Measurements from ENCODE around the gene FOXP1. TPM values are rescaled to one million over a fixed set of nuclear protein-coding genes. Genes with fewer than 3 reads are reported as not detected.

FOXP1 gene
- total RNA-seq, 1 experiment from 2014 or later, result 75.3 TPM

DNA sequence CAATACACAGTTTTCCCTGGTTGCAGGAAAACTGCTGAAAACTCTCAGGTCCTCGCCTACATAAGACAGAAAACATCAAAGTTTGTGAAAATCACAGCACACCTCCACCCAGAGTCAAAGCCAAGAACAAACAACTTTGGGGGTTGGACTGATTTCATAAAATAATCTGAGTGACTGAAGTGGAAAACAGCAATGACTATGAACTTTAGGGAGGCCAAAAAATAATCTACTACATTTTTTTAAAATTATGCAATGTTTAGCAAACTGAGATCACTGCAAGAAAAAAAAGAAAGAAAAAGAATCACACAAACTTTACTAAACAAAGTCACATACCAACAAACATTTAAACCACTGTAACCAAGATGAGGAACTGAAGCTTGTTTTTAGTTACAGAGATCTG is 15.9 kb upstream of the FOXP1 start:
- TF ChIP-seq, protein P1, sequence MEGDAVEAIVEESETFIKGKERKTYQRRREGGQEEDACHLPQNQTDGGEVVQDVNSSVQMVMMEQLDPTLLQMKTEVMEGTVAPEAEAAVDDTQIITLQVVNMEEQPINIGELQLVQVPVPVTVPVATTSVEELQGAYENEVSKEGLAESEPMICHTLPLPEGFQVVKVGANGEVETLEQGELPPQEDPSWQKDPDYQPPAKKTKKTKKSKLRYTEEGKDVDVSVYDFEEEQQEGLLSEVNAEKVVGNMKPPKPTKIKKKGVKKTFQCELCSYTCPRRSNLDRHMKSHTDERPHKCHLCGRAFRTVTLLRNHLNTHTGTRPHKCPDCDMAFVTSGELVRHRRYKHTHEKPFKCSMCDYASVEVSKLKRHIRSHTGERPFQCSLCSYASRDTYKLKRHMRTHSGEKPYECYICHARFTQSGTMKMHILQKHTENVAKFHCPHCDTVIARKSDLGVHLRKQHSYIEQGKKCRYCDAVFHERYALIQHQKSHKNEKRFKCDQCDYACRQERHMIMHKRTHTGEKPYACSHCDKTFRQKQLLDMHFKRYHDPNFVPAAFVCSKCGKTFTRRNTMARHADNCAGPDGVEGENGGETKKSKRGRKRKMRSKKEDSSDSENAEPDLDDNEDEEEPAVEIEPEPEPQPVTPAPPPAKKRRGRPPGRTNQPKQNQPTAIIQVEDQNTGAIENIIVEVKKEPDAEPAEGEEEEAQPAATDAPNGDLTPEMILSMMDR (conservative IDR thresholded peaks at IDR 0.05), result no peak
- H4K5ac ChIP-seq (ENCODE audit: insufficient read length, low read depth, low read length), result no peak overlapping the region
- H3K4me2 ChIP-seq (ENCODE audit: insufficient read depth, insufficient read length, low read length), result no peak overlapping the region
- peaks cover 8 to 19% of the 10 kb centered on the region in 2 experiments; a peak in 4 of 5 replicates for H3K9me3 Mint-ChIP-seq
- no peak overlapping the region for H4K8ac ChIP-seq (replicated peaks; ENCODE audit: insufficient read length, low read depth, low read length)
- no peak overlapping the region for H3K27ac Mint-ChIP-seq
- H3K79me1 ChIP-seq (ENCODE audit: insufficient read depth, low read depth, low read length, poor library complexity, severe bottlenecking), result no peaks in the 10 kb centered on the region
- no peaks in the 10 kb centered on the region for H3K79me2 ChIP-seq (ENCODE audit: insufficient read depth, low read length)
- no peaks in the 10 kb centered on the region for H3K27me3 ChIP-seq (ENCODE audit: insufficient read depth, low read length)
- no peak overlapping the region for H4K91ac ChIP-seq (ENCODE audit: insufficient read length, low read depth, low read length)
- no peak overlapping the region for H3K27ac ChIP-seq (ENCODE audit: insufficient read length, low read depth, low read length)
- H3K23me2 ChIP-seq (ENCODE audit: insufficient read length, low read depth, low read length, poor library complexity, severe bottlenecking), result no peaks in the 10 kb centered on the region
- no peak overlapping the region for H2BK120ac ChIP-seq (ENCODE audit: low read depth, low read length, poor library complexity, severe bottlenecking)
- no peak overlapping the region for H2AK5ac ChIP-seq (ENCODE audit: insufficient read length, low read length)
- H3K23ac ChIP-seq (ENCODE audit: insufficient read length, low read depth, low read length), result no peak overlapping the region
- H3K4me1 Mint-ChIP-seq, result no peaks in the 10 kb centered on the region
- no peak overlapping the region for H3K14ac ChIP-seq (ENCODE audit: insufficient read depth, low read length)
- no CpG with 5 or more reads among the region's 1 CpG for WGBS (ENCODE audit: extremely low coverage, insufficient read length, low lambda C conversion rate)
- peaks cover 0 to 6% (median 3%) of the 10 kb centered on the region in 3 experiments; a peak in 4 of 7 replicates for H3K36me3 Mint-ChIP-seq (ENCODE audit: insufficient read depth in 1 of 3, low read depth in 3 of 3)
- no peak overlapping the region for H2AFZ ChIP-seq (ENCODE audit: low read length)
- no peaks in the 10 kb centered on the region; the same call in 1 of the 2 replicates for H3K27me3 Mint-ChIP-seq (ENCODE audit: low read depth)
- no peak overlapping the region for H2BK5ac ChIP-seq (ENCODE audit: insufficient read length, low read length)
- no peak overlapping the region for H3K9ac ChIP-seq (ENCODE audit: extremely low read depth, insufficient read length, low read length)
- peaks cover 12% of the 10 kb centered on the region for H3K9me3 ChIP-seq (ENCODE audit: control insufficient read depth, low read depth, low read length)
- no peak overlapping the region for H2BK20ac ChIP-seq (ENCODE audit: low read depth, low read length, poor library complexity, severe bottlenecking)
- H3K4ac ChIP-seq (ENCODE audit: low read depth, low read length), result no peak overlapping the region
- no peak overlapping the region for H3K4me3 Mint-ChIP-seq
- DNase-seq, result no peak
- H2BK12ac ChIP-seq (ENCODE audit: insufficient read length, low read depth, low read length), result no peak overlapping the region
- no peaks in the 10 kb centered on the region for H4K20me1 ChIP-seq (ENCODE audit: control insufficient read depth, insufficient read depth, insufficient read length)
- H3K4me1 ChIP-seq (ENCODE audit: insufficient read depth, low read length), result no peaks in the 10 kb centered on the region
- no peak overlapping the region for H3T11ph ChIP-seq (ENCODE audit: low read length)
- no peak overlapping the region for H3K18ac ChIP-seq (ENCODE audit: insufficient read length, low read depth, low read length)
- H3K56ac ChIP-seq (ENCODE audit: insufficient read length, low read depth, low read length), result no peak overlapping the region
- no peak overlapping the region for H2BK15ac ChIP-seq (ENCODE audit: low read depth, low read length)

Data from H9 (cell line).